CD4-positive, alpha-beta T cell treated with Interleukin-4 for 1 hour (primary cell): Measurements from ENCODE around the gene RSF1.

Source experiments
- DNase-seq, 2 donors: peaks; one replicate each; pipeline ENCODE4 v3.0.0-alpha.2; 2020 to 2022

RSF1 gene

GRCh38 chr11:77747381-77747969, 73.0 kb downstream of the RSF1 start:
- no peak for DNase-seq

GRCh38 chr11:77736473-77736872, 84.0 kb downstream of the RSF1 start:
- DNase-seq = no peak

- DNase-seq = no peak
Measured at GRCh38 chr11:77734890-77735289, 85.6 kb downstream of the RSF1 start.

DNA sequence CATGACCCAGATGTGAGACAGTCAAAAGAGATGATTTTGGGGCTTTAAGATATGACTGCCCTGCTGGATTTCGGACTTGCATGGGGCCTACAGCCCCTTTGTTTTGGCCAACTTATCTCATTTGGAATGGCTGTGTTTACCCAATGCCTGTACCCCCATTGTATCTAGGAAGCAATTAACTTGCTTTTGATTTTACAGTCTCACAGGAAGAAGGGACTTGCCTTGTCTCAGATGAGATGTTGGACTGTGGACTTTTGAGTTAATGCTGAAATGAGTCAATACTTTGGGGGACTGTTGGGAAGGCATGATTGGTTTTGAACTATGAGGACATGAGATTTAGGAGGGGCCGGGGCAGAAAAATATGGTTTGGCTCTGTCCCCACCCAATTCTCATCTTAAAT, 88.4 kb downstream of the RSF1 start:
- no peak for DNase-seq

- DNase-seq = no peak
Measured at GRCh38 chr11:77730789-77731188, 89.7 kb downstream of the RSF1 start.

GRCh38 chr11:77729063-77729462, 91.5 kb downstream of the RSF1 start:
- DNase-seq = no peak

DNA sequence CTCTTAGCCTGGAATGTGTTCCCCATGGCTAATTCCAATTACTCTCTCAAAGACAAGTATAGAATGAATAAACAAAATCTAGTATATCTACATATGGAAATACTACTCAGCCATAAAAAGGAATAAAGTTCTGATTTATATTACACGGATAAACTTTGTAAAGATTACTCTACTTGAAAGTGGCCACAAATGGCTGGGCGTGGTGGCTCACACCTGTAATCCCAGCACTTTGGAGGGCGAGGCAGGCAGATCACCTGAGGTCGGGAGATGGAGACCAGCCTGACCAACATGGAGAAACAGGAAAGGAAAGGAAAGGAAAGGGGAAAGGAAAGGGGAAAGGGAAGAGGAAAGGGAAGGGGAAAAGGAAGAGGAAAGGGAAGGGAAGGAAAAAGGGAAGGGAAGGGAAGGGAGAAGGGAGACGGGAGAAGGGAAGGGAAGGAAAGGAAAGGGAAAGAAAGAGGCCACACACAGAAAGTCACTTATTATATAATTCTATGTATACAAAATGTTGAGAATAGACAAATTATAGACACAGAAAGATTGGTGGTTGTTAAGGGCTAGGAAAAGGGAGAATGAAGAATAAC, 92.2 kb downstream of the RSF1 start:
- no peak for DNase-seq

DNA sequence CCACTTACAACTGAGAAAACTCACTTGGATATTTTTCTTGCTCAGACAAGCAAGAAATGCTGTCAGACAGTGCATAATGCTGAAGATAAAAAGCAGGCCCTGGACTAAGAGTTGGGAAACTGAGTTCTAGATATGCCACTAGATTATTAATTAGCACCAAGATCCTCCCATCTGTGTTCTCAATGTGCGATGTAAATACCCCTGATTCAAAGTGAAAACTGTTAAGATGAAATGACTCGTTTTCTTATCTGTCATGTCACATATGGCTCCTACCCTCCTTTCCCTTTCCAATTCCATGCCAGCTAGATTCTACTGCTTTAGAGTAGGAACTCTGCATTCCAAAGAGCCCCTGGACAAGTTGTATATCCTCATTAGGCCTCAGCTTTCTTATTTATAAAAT, 94.0 kb downstream of the RSF1 start:
- DNase-seq = no peak

GRCh38 chr11:77725433-77725832, 95.1 kb downstream of the RSF1 start:
- no peak for DNase-seq

- DNase-seq = no peak
Measured at GRCh38 chr11:77724636-77725035, 95.9 kb downstream of the RSF1 start.

- no peak for DNase-seq
Measured at GRCh38 chr11:77723024-77723423, 97.5 kb downstream of the RSF1 start.

- DNase-seq = no peak
Measured at GRCh38 chr11:77710358-77710757, 110.2 kb downstream of the RSF1 start.

DNA sequence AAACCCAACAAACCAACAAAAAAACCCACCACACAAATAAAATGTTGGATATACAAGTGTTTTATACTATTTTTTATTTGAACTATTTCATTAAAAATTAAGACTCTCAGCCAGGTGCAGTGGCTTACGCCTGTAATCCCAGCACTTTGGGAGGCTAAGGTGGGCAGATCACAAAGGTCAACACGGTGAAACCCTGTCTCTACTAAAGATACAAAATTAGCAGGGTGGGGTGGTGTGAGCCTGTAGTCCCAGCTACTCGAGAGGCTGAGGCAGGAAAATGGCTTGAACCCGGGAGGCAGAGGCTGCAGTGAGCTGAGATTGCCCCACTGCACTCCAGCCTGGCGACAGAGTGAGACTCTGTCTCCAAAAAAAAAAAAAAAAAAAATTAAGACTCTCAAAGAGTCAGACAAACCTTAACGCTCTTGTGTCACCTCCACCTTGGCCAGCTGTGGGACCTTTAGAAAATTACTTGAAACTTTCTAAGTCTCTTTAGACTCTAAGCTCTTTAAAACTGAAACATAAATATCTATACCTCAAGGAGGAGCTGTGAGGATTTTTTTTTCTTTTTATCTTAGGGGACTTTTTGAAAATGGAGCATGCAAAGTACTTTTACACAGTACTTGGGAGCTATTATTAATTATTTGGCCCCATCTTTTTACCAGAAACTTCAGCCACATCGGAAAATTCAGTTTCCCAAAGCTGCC, 114.5 kb downstream of the RSF1 start:
- no peak for DNase-seq

- peak in 1 of 2 donors; percentile 1 for DNase-seq
Measured at GRCh38 chr11:77705195-77705875, 115.2 kb downstream of the RSF1 start.

DNA sequence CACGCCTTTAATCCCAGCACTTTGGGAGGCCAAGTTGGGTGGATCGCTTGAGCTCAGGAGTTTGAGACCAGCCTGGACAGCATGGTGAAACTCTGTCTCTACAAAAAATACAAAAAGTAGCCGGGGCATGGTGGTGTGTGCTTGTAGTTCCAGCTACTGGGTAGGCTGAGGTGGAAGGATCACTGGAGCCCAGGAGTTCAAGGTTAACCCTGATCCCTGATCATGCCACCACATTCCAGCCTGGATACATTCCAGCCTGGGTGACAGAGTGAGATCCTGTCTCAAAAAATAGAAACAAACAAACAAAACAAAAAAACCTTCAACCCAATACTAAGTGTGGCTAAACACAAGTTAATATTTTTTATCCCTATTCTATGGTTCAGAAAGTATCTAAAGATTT, 116.5 kb downstream of the RSF1 start:
- no peak for DNase-seq

DNA sequence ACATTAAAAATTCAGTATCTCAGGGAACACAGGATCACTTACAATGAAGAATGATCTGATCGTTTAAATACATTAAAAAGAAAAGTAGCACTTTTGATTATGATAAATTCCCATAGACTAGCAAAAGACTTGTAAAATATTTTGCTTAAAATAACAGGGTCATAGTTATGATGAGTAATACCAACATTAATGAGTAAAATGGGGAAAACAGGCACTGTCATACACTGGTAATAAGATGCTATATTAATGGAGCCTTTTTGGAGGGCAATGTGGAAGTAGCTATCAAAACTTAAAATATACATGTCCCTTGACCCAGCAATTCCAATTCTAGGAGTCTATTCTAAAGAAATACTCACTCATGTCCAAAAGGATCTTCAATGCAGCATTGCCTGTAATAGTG, 121.1 kb downstream of the RSF1 start:
- DNase-seq = no peak

- DNase-seq = no peak
Measured at GRCh38 chr11:77698896-77699295, 121.6 kb downstream of the RSF1 start.

- no peak for DNase-seq
Measured at GRCh38 chr11:77697865-77698264, 122.7 kb downstream of the RSF1 start.

- DNase-seq = no peak
Measured at GRCh38 chr11:77695417-77695816, 125.1 kb downstream of the RSF1 start.

DNA sequence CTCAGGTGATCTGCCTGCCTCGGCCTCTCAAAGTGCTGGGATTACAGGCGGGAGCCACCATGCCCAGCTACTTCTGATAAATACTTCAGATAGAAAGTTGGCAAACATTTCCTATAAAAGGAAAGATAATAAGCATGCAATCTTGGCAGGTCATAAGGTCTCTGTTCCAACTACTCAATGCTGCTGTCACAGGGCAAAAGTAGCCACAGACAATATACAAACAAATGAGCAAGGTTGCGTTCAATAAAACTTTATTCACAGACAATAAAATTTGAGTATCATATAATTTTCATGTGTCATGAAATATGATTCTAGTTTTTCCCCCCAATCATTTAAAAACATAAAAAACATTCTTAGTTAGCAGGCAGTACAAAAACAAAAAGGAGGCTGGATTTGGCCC, 129.9 kb downstream of the RSF1 start:
- DNase-seq = no peak

- DNase-seq = no peak
Measured at GRCh38 chr11:77687088-77687487, 133.4 kb downstream of the RSF1 start.

DNA sequence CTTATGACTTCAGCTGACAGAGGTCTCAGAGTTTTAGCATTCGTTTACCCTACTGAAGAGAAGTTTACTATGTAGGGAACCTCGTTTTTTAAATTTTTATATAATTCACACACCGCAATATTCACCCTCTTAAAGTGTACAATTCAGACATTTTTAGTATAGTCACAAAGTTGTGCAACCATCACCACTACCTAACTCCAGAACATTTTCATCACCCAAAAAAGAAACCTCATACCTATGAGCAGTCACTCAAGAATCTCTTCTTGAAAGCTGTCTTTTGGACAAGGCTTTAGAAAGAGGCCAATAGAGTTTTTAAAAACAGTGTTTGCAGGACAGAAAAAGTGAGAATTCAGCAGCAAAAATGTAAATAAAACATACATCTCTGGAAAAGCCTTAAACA, 143.4 kb downstream of the RSF1 start:
- no peak for DNase-seq

GRCh38 chr11:77672264-77672663, 148.3 kb downstream of the RSF1 start:
- DNase-seq = no peak
